Tracheal epithelial cell (primary cell): ENCODE measurements around the gene XAGE1A. TPM values are rescaled to one million over a fixed set of nuclear protein-coding genes. Genes with fewer than 3 reads are reported as not detected.

Source experiments
- total RNA-seq: library from RNA; depleted of rRNA; stranded (reverse); fragments of >200 nt; gene quantifications from 2 replicates; pipeline ENCODE4 v1.2.1, GENCODE V29; 2014

The XAGE1A gene, protein sequence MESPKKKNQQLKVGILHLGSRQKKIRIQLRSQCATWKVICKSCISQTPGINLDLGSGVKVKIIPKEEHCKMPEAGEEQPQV
- not detected in 2 replicates for total RNA-seq

DNA sequence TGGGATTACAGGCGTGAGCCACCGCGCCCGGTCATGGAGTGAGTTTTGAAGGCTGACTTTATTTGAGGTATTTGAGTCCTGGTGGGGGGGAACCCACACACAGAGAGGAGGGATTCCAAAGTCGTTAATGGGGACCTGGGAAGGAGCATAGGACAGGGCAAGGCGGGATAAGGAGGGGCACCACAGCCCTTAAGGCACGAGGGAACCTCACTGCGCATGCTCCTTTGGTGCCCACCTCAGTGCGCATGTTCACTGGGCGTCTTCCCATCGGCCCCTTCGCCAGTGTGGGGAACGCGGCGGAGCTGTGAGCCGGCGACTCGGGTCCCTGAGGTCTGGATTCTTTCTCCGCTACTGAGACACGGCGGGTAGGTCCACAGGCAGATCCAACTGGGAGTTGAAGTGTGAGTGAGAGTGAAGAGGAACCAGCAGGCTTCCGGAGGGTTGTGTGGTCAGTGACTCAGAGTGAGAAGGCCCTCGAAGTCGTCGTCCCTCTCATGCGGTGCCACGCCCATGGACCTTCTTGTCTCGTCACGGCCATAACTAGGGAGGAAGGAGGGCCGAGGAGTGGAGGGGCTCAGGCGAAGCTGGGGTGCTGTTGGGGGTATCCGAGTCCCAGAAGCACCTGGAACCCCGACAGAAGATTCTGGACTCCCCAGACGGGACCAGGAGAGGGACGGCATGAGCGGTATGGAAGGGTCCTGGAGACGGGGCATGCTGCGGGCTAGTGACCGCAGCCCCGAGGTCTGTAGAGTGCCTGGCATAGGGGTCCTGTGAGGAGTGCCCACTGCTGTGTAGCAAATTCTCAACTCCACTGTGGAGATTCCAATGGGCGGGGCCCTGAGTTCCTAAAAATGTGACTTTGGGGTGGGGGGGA, at the start of gene XAGE1A:
Gene XAGE1A, plus strand, starts transcription at position 264 of the 874 bp plus-strand sequence. CDS start 1,554 bp downstream, outside the sequence.

DNA sequence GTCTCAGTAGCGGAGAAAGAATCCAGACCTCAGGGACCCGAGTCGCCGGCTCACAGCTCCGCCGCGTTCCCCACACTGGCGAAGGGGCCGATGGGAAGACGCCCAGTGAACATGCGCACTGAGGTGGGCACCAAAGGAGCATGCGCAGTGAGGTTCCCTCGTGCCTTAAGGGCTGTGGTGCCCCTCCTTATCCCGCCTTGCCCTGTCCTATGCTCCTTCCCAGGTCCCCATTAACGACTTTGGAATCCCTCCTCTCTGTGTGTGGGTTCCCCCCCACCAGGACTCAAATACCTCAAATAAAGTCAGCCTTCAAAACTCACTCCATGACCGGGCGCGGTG, 21.3 kb downstream of the XAGE1A start, which contains the start of gene XAGE1B:
Gene XAGE1B, minus strand, starts transcription at position 77 of the 339 bp plus-strand sequence. CDS start 1,536 bp downstream, outside the sequence.

Other genes starting within 250 kb of the XAGE1A start
- gene XAGE2, start 126.8 kb upstream of the XAGE1A start, total RNA-seq = not detected in 2 replicates
- not detected in 2 replicates for gene XAGE1B, start 21.3 kb downstream of the XAGE1A start, total RNA-seq
- not detected in 2 replicates for gene SSX7, start 159.1 kb downstream of the XAGE1A start, total RNA-seq
- not detected in 2 replicates for gene SSX2, start 211.4 kb downstream of the XAGE1A start, total RNA-seq